Left ventricle myocardium inferior (tissue), 1 donor: ENCODE results near the gene TRIP12. TPM values are rescaled to one million over a fixed set of nuclear protein-coding genes. Genes with fewer than 3 reads are reported as not detected.

ENCODE experiments used
- DNase-seq: peaks from one replicate; pipeline ENCODE4 v3.0.0-alpha.2; 2020
- H3K27ac ChIP-seq: fragments of 200-600 bp; replicated peaks from 2 replicates; pipeline ENCODE4 v1.8.0; 2021
- H3K27me3 ChIP-seq: fragments of 200-600 bp; 2 replicates; pipeline ENCODE4 v1.8.0; 2021; ENCODE audit warnings: low read depth
- H3K36me3 ChIP-seq: fragments of 200-600 bp; 2 replicates; pipeline ENCODE4 v1.8.0; 2021
- H3K4me1 ChIP-seq: fragments of 200-600 bp; 2 replicates; pipeline ENCODE4 v1.8.0; 2021
- H3K4me3 ChIP-seq: fragments of 200-600 bp; 2 replicates; pipeline ENCODE4 v1.8.0; 2021; ENCODE audit warnings: mild to moderate bottlenecking, moderate library complexity
- H3K9me3 ChIP-seq: fragments of 200-600 bp; replicated peaks from 2 replicates; pipeline ENCODE4 v1.8.0; 2021
- CTCF ChIP-seq: fragments of 200-600 bp; IDR thresholded peaks from 2 replicates; pipeline ENCODE4 v1.8.0; 2021; ENCODE audit warnings: antibody characterized with exemption, mild to moderate bottlenecking, borderline replicate concordance
- intact Hi-C: fragments of 100-400 bp; cut with micrococcal nuclease; formaldehyde crosslinking; loops from one replicate; pipeline ENCODE4 v1.11.0; 2022
- total RNA-seq: library from RNA; stranded (reverse); fragmentation: NEBNext Ultra II Directional; extraction: Animal tissue kit (Norgen Biotek cat#: 25700); gene quantifications from one replicate; pipeline ENCODE4 v1.2.1, GENCODE V29; 2021
- donor health status: DM: no; HTN: yes; CAD: no; lungs with severe emphysema.

Gene TRIP12
- total RNA-seq, 1 donor from 2014 or later = 194 TPM

DNA sequence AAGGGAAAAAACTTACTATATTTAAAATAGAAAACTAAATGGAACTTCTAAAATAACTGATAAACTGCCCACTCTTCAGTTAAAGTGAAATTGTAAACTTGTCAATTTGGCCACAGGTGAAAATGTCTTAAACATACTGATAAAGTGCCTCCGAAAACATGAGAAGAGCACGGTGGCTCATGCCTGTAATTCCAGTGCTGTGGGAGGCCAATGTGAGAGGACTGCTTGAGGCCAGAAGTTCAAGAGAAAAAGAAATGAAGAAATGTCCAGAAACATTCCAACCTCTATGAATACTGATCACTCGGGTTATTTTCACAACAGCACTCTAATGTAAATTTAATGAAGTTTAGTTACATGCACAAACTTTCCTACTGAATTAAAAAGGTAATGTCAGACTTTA, 144.1 kb downstream of the TRIP12 start:
- no peak overlapping the region for H3K4me3 ChIP-seq
- intact Hi-C loops = no loop called here
- no peak for DNase-seq
- no peak for TF ChIP-seq CTCF
- no peaks in the 10 kb centered on the region for H3K27me3 ChIP-seq
- H3K4me1 ChIP-seq = peaks cover 12% of the 10 kb centered on the region
- H3K27ac ChIP-seq = no peak overlapping the region
- H3K36me3 ChIP-seq = peaks cover 68% of the 10 kb centered on the region
- no peaks in the 10 kb centered on the region for H3K9me3 ChIP-seq

GRCh38 chr2:229775614-229776313, 146.0 kb downstream of the TRIP12 start:
- H3K4me1 ChIP-seq = peaks cover 4% of the 10 kb centered on the region
- no peak overlapping the region for H3K4me3 ChIP-seq
- H3K36me3 ChIP-seq = peaks cover 87% of the 10 kb centered on the region
- intact Hi-C loops = no loop called here
- no peak for TF ChIP-seq CTCF
- H3K27me3 ChIP-seq = no peaks in the 10 kb centered on the region
- no peak overlapping the region for H3K27ac ChIP-seq
- DNase-seq = no peak
- H3K9me3 ChIP-seq = no peaks in the 10 kb centered on the region

DNA sequence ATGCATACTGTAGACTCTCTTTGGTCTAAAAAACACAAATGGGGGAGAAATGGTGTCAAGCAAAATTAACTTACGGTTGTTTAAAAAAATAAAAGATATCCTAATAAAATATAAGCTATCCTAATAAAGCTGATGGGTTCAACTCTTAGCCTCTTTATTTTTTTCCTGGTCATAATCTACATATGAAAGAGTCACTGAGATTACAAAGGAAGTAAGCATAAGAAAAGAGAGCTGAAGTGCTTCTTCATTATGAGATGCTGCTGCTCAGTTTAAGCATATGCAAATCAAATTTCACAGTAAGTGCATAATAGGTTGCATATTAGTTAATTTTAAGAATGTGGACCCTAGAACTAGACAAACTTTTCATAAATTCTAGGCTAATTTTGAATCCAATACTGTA, 147.6 kb downstream of the TRIP12 start:
- H3K27me3 ChIP-seq = no peaks in the 10 kb centered on the region

GRCh38 chr2:229768235-229768634, 153.6 kb downstream of the TRIP12 start:
- no peak for DNase-seq
- Histone ChIP-seq H3K4me3 (no peak overlapping the region), H3K27me3 (no peaks in the 10 kb centered on the region), H3K9me3 (no peaks in the 10 kb centered on the region), H3K27ac (no peak overlapping the region), H3K4me1 (no peaks in the 10 kb centered on the region), H3K36me3 (peaks cover 98% of the 10 kb centered on the region)
- TF ChIP-seq CTCF = no peak
- intact Hi-C loops = no loop called here

More for the DNA sequence above, 147.6 kb downstream of the TRIP12 start:
- Histone ChIP-seq H3K36me3 (peaks cover 99% of the 10 kb centered on the region), H3K27ac (no peak overlapping the region), H3K4me3 (no peak overlapping the region), H3K9me3 (no peaks in the 10 kb centered on the region), H3K4me1 (no peaks in the 10 kb centered on the region)
- TF ChIP-seq CTCF = no peak
- no peak for DNase-seq
- intact Hi-C loops = no loop called here

DNA sequence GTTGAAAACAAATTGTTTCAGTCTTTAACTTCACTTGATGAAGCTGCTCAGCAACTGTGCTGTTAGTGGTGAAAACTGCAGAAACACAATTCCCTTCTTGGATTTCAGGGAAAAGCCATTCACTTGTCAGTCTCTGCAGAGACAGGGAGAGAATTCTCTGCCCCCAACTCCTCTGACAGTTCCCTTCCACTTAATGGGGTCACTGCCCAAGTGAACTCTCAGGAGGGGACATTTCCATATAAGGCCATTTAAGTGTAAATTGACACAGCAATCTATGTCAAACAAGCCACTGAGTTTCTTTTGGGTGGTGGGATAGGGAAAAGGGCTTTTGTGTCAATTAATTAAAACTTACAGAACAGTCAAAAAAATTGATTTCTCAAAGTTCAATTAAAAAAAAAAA, 156.1 kb downstream of the TRIP12 start:
- H3K4me1 ChIP-seq = no peaks in the 10 kb centered on the region
- no peak overlapping the region for H3K27ac ChIP-seq
- DNase-seq = no peak
- TF ChIP-seq CTCF = no peak
- H3K4me3 ChIP-seq = no peak overlapping the region
- intact Hi-C loops = no loop called here
- no peaks in the 10 kb centered on the region for H3K27me3 ChIP-seq
- H3K9me3 ChIP-seq = no peaks in the 10 kb centered on the region
- peaks cover 77% of the 10 kb centered on the region for H3K36me3 ChIP-seq
